Measurements from ENCODE around the gene EIF4ENIF1.
"Not testable (repeated sequence)": the region's sequence is repeated elsewhere in the genome, so short reads cannot be mapped to it uniquely, and the experiment has no call there.

The EIF4ENIF1 gene

DNA sequence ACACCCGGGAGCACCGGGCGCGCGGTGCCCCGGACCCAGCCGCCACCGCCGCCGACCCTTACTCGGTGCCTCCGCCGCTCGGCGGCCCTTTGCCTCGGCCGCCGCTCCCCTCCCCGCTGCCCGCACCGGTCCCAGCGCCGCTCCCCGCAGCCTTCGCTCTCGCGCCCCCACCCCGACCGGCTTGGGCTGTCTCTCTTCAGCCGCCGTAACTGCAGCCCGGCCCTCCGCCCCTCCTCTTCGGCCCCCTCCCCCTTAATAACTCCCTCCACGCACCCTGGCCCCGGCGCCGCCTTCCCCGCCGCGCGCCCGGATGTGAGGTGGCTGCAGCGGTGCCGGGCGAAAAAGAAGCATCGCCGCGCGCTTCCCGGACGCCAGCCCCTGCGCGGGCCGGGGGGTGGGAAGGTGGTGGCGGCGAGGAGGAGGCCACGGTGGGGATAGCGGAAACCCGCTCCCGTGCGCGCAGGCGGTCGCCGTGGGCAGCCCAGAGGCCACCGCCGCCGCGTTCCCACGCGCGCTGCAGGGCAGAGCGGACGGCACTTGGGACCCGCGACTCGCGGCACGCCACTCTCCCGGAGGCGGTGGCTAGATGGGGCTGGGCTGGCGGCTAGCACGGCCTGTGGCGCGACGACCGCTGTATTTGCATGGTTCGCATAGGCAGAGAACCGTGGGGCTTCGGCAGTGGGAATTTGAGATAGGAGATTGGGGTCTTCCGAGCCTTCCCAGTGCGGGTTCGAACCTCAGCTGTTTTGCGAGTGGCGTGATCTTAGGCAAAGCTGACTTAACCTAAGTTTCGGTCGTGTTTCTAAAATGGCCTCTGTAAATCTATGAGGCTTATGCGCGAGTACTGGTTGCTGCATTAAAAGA is at the start of gene EIF4ENIF1:
Gene EIF4ENIF1, minus strand, starts transcription at position 211 of the 864 bp plus-strand sequence. CDS start 1,124 bp downstream, outside the sequence.
- peak; percentile 84 for DNase-seq

DNA sequence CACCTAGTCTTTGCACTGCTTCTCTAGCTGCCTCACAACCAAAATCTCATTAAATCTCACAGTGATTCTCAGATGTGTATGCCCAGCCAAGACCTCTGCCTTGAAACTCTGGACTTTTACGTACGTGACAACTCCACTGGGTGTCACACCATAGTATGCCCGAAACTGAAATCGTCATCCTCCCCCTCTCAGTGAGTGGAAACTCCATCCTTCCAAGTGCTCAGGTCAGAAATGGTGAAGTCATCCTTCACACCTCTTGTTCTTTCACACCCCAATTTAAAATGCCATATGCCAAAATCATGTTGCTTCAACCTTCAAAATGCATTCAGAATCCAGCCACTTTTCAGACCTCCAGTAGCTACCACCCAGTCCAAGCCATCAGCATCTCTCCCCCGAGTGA is 49.2 kb upstream of the EIF4ENIF1 start:
- DNase-seq = no peak

DNA sequence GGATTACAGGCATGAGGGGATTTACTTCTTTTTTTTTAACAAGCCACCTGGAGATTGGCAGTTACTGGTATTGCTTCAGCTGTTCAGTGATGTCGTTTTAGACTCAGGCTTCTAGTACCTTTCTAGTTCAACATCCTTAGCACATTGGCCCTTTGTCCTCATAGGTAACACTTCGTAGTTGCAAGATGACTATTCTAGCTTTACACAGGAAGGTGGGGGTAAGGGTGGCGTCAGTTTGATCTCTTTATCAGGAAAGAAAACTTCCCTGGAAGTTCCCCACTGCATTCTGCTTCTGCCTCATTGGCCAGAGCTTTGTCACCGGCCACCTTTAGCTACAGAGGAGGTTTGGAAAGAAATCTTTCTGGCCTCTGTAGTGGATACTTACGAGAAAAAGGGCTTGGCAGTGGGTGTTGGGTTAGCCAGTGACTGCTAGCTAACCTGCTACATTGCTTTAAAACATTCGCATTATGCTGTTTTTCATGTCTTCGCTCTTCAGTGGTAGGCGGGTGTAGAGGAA is 47.4 kb upstream of the EIF4ENIF1 start:
- no peak for DNase-seq

- no peak for DNase-seq
These were observed 43.7 kb upstream of the EIF4ENIF1 start for GRCh38 chr22:31533374-31533773.

DNA sequence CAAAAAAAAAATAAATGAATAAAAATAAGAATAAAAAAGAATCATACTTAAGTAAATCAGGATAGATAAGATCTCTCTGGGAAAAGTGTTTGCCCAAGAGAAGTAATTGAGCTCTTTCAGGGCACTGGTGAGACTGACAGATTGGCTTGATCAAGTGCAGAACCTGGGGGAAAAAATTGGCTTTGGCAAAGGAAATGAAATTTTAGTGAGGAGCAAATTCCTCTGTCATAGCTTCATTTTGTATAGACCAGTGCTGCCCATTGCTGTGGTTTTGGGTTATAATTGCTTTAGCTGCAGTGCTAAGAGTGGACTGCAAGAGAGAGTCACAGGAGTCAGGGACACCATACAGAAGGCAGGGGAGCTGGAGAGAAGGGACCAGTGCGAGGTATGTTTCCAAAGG is 42.4 kb upstream of the EIF4ENIF1 start:
- DNase-seq = no peak

- no peak for DNase-seq
These were observed 41.2 kb upstream of the EIF4ENIF1 start for GRCh38 chr22:31530823-31531195.

GRCh38 chr22:31526270-31526669 is 36.6 kb upstream of the EIF4ENIF1 start:
- DNase-seq = no peak

GRCh38 chr22:31524132-31524531 is 34.5 kb upstream of the EIF4ENIF1 start:
- DNase-seq = not testable (repeated sequence)

- no peak for DNase-seq
These were observed 30.4 kb upstream of the EIF4ENIF1 start for GRCh38 chr22:31520051-31520450.

GRCh38 chr22:31509061-31509762 is 19.6 kb upstream of the EIF4ENIF1 start:
- DNase-seq = no peak

DNA sequence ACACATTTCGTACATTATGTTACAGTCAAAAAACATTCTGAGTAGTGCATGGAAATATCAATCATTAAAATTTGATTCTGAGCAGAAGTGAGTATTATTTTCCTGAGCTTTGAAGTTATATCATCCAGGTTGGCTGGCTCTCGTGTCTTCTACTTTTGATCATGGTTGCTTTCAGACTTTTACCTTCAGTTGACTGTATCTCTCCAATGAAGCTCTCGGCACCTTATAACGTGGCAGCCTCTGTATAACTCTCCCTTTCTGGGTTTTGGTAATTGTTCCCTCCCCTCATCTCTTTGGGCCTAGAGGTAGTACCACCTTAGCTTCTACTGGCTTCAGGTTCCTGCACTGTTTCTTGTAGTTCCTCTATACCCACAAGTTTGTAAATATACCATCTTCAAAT is 18.9 kb upstream of the EIF4ENIF1 start:
- DNase-seq = no peak

DNA sequence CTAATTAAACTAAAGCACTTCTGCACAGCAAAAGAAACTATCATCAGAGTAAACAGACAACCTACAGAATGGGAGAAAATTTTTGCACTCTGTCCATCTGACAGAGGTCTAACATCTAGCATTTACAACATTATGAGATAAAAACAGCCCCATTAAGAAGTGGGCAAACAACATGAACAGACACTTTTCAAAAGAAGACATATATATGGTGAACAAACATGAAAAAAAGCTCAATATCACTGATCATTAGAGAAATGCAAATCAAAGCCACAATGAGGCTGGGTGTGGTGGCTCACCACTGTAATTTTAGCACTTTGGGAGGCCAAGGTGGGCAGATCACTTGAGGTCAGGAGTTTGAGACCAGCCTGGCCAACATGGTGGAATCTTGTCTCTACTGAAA is 17.9 kb upstream of the EIF4ENIF1 start:
- not testable (repeated sequence) for DNase-seq

GRCh38 chr22:31504282-31504681 is 14.6 kb upstream of the EIF4ENIF1 start:
- no peak for DNase-seq

DNA sequence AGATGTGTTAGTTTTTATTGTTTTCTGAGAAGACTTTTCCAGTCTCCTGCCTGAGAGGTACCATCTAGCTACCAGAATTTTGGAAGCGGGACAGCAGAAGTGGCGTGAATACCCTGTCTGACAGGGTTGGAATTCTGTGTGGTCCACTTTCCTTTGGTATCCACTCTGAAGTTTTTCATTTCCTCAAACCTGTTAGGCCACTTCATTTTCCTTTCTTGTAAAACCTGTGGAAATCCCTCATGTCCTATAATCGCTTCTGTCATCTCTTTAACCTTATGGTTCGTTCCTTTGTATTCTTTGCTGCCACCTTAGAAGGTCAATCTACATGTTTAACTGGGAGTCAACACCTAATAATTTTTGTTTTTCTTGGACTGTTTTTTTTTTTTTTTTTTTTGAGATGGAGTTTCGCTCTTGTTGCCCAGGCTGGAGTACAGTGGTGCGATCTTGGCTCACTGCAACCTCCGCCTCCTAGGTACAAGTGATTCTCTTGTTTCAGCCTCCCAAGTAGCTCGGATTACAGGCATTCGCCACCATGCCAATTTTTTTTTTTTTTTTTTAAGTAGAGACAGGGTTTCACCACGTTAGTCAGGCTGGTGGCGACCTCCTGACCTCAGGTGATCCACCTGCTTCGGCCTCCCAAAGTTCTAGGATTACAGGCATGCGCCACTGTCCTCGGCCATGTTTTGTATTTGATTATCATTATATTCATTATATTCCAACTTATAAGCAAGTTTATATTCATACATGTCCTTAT is 13.7 kb upstream of the EIF4ENIF1 start:
- no peak for DNase-seq

- DNase-seq = no peak
These were observed 12.1 kb upstream of the EIF4ENIF1 start for GRCh38 chr22:31501738-31502137.

- no peak for DNase-seq
These were observed 7.7 kb upstream of the EIF4ENIF1 start for GRCh38 chr22:31497148-31497938.

DNA sequence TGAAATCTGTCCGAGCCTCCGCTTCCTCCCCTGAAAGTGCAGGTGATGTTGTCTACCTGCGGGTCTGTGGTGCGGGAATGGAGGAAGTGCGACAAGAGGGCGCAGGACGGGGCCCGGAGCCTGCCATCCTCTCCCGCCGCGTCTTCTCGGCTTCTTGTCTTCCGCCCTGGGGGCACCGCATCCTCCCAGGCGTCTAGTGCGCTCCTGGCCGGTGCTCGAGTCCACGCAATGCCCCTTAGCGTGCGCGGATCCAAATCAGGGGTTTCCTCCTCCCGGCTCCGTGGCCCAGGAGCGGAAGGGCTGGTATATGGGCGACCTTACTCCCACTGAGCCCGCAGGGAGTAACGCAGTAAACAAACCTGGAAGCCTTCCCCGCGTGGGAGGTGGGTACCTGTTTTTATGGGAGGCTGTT is 7.1 kb upstream of the EIF4ENIF1 start:
- DNase-seq = peak; percentile 37

- peak; percentile 95 for DNase-seq
These were observed 6.5 kb upstream of the EIF4ENIF1 start, which contains the start of gene SFI1 for GRCh38 chr22:31496007-31496734. SFI1 (plus strand) TSS chr22:31496536; CDS start chr22:31508285, 11,749 bp downstream.

GRCh38 chr22:31495343-31495742 is 5.7 kb upstream of the EIF4ENIF1 start:
- no peak for DNase-seq

DNA sequence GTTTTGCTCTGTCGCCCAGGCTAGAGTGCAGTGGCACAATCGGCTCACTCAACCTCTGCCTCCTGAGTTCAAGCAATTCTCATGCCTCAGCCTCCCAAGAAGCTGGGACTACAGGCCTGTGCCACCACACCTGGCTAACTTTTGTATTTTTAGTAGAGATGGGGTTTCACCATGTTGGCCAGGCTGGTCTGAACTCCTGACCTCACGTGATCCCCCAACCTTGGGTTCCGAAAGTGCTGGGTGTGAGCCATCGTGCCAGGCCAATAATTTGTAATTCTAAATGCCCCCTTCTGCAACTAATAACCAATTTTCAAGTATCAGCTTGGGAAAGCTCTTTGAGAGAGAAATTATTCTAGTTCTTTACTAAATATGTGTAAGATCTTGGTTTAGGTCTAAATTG is 3.7 kb upstream of the EIF4ENIF1 start:
- DNase-seq = not testable (repeated sequence)

DNA sequence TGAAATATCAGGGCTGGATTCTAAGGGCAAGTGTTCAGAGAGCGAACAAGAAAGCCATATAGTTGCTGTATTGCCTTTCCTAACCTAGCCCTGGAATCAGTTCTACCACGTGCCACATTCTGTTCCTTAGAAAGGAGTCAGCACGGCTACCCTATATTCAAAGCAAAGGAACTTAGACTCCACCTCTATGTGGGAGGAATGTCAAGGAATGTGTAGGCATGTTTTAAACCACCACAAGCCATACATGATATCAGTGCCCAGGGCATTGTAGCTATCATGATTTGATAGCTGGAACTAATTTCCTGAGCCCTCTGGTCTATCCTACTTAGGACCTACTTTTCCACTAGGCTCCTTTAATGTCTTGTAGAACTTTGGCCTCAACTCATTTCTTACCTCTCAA is 2.5 kb upstream of the EIF4ENIF1 start:
- no peak for DNase-seq
